ENCODE results near the gene SLC27A4.

The SLC27A4 gene

GRCh38 chr9:128298535-128299482 lies 41.5 kb upstream of the SLC27A4 start:
- no peak for TF ChIP-seq CTCF (IDR thresholded peaks at IDR 0.05)

GRCh38 chr9:128304136-128304970 lies 36.0 kb upstream of the SLC27A4 start:
- no peak for TF ChIP-seq CTCF (IDR thresholded peaks at IDR 0.05)

- TF ChIP-seq CTCF (IDR thresholded peaks at IDR 0.05): no peak
Measured at GRCh38 chr9:128304971-128305288, 35.4 kb upstream of the SLC27A4 start.

GRCh38 chr9:128309551-128309950 lies 30.8 kb upstream of the SLC27A4 start:
- TF ChIP-seq CTCF (IDR thresholded peaks at IDR 0.05): no peak

GRCh38 chr9:128310461-128310860 lies 29.9 kb upstream of the SLC27A4 start:
- TF ChIP-seq CTCF (IDR thresholded peaks at IDR 0.05): no peak

GRCh38 chr9:128314697-128315096 lies 25.6 kb upstream of the SLC27A4 start:
- TF ChIP-seq CTCF (IDR thresholded peaks at IDR 0.05): no peak

GRCh38 chr9:128316421-128316820 lies 23.9 kb upstream of the SLC27A4 start:
- TF ChIP-seq CTCF (IDR thresholded peaks at IDR 0.05): no peak
